Subcutaneous preadipocyte (primary cell): ENCODE results near the gene HAVCR2. TPM values are rescaled to one million over a fixed set of nuclear protein-coding genes. Genes with fewer than 3 reads are reported as not detected.

Experiments
- total RNA-seq: library from RNA; depleted of rRNA; stranded (reverse); fragments of >200 nt; gene quantifications from 2 replicates; pipeline ENCODE4 v1.2.3, GENCODE V29; 2012

HAVCR2 gene
- total RNA-seq: 0.78 and 3.3 TPM in 2 replicates

DNA sequence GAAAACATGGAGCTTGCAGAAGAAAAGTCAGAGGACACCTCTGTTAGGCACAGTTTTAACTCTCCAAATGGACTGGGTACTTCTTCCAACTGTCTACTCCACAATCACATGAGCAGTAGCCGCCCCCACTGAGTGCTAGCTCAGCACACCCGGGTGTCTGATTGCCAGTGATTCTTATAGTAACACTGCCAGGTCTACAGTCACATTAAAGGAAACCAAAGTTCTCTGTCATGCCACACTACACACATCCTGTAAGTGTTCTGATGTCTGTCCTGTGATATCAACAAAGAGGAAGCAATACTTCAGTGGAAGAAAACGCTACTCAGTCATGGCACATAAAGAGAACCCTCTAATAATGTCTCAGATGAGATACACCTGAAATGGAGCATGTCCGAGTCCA lies at the start of gene HAVCR2:
HAVCR2 (minus strand) TSS at position 69 of the 400 bp plus-strand sequence; CDS start at position 8, 61 bp downstream.

DNA sequence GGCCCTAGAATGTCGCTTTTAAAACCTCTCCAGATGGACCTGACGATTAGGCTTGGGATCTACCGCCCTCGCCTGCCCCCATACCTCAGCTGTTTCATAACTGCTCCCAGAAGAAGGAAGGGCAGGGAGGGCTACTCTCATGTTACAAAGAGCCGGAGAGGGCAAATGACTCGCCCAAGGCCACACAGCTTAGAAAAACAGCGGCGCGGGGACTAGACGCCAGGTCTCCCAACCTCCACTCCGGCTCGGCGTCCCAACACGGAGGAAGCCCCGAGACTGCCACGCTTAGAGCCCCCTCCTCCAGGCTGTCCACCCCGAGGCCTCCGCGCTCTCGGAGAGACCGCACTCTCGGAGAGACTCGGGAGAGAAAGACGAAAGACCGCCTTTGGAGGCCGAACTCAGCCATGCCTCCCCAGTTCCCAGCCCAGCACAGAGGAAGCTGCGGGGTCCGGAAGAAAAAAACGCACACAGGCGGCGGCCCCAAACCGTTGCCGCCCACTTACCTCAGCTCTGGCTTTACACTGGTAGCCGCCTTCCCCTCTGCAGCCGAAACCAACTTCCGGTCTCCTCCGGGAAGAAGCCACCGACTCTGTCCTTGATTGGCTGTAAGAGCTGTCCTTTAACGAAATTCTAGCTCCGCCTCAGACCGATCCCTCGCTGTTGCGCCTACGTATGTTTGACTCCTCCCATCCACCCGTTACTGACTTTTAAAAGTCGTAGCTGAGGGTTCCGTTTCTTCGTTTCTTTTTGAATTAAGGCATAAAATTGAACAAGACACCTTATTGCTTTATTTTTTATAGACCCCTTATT lies 33.7 kb upstream of the HAVCR2 start, which contains the start of gene MED7:
MED7 (minus strand) TSS at position 549 of the 810 bp plus-strand sequence. CDS start 3,434 bp downstream, outside the sequence.

DNA sequence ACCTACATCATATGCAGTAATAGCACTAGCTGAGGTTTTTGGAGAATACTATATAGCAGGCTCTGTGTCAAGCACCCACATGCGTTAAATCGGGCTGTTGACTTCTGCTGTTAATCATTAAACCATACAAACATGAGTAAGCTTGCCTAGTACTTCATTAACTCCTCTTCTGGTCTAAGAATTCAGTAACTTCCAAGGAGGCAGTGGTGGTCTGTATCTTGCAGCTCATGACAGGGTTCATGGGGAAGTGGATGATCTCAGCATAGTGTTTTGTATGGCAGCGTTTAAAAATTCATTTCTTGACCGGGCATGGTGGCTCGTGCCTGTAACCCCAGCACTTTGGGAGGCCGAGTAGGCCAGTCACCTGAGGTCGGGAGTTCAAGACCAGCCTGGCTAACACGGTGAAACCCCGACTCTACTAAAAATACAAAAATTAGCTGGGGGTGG lies 49.7 kb downstream of the HAVCR2 start, which contains the start of gene HAVCR1:
HAVCR1 (minus strand) TSS at position 24 of the 447 bp plus-strand sequence. CDS start 1,173 bp downstream, outside the sequence.

Other genes starting within 250 kb of the HAVCR2 start
- gene TIMD4, start 145.8 kb downstream of the HAVCR2 start, total RNA-seq: not detected in 2 replicates
- 0.20 and 0.37 TPM in 2 replicates for gene HAVCR1, start 49.9 kb downstream of the HAVCR2 start, total RNA-seq
- 9.6 and 11.4 TPM in 2 replicates for gene MED7, start 33.8 kb upstream of the HAVCR2 start, total RNA-seq
- not detected in 2 replicates for gene GARIN3, start 57.2 kb upstream of the HAVCR2 start, total RNA-seq
- gene ITK, start 71.8 kb upstream of the HAVCR2 start, total RNA-seq: not detected in 2 replicates
- 15.1 and 29.7 TPM in 2 replicates for gene CYFIP2, start 157.1 kb upstream of the HAVCR2 start, total RNA-seq